ENCODE data around the gene SLC38A11. TPM values are rescaled to one million over a fixed set of nuclear protein-coding genes. Genes with fewer than 3 reads are reported as not detected.

SLC38A11 gene
- polyA plus RNA-seq, 3 donors = 0.07 TPM; not detected in 2

GRCh38 chr2:164935118-164936101 is 19.9 kb downstream of the SLC38A11 start:
- H3K4me3 Mint-ChIP-seq = no peak overlapping the region
- Histone ChIP-seq H2AFZ (ENCODE audit: insufficient read depth, low read depth, low read length, poor library complexity, severe bottlenecking) (no peak overlapping the region), H3K4me2 (replicated peaks; ENCODE audit: extremely low read depth, low read length, poor library complexity, severe bottlenecking) (no peak overlapping the region), H3K27ac (ENCODE audit: low read depth in 1 of 2, low read length in 2 of 2) (no peak overlapping the region), H3K9me3 (replicated peaks in 1 of 2; ENCODE audit: control insufficient read depth in 1 of 2, insufficient read depth in 1 of 2, low read length in 2 of 2) (no peaks in the 10 kb centered on the region), H3K9ac (ENCODE audit: insufficient read depth, low read length, poor library complexity, severe bottlenecking) (no peak overlapping the region), H4K20me1 (ENCODE audit: insufficient read depth, low read length) (no peaks in the 10 kb centered on the region), H3K4me1 (ENCODE audit: control insufficient read depth in 1 of 2, insufficient read depth in 2 of 2, low read length in 2 of 2) (peaks cover 5 to 8% of the 10 kb centered on the region in 2 donors), H3K79me2 (ENCODE audit: insufficient read depth, low read length) (no peaks in the 10 kb centered on the region), H3K4me3 (replicated peaks in 1 of 3; ENCODE audit: low read depth in 2 of 3, low read length in 3 of 3) (no peak overlapping the region), H3K27me3 (ENCODE audit: control insufficient read depth in 2 of 2, insufficient read depth in 2 of 2, low read length in 2 of 2) (no peaks in the 10 kb centered on the region), H3K36me3 (replicated peaks in 1 of 2; ENCODE audit: control insufficient read depth in 1 of 2, insufficient read depth in 2 of 2, low read length in 2 of 2) (no peaks in the 10 kb centered on the region)
- DNase-seq = no peak
- intact Hi-C loops (cut with micrococcal nuclease) = no loop called here
- H3K9me3 Mint-ChIP-seq = peaks cover 0 to 4% (median 3%) of the 10 kb centered on the region in 7 donors
- no peaks in the 10 kb centered on the region for H3K27me3 Mint-ChIP-seq (ENCODE audit: low read depth in 3 of 3)
- no peaks in the 10 kb centered on the region for H3K36me3 Mint-ChIP-seq
- peaks cover 9% of the 10 kb centered on the region for H3K4me1 Mint-ChIP-seq
- TF ChIP-seq CTCF (IDR thresholded peaks at IDR 0.05) = no peak
- peak overlapping the region in 1 of 7 donors; percentile 81 for H3K27ac Mint-ChIP-seq
- WGBS (ENCODE audit: insufficient coverage) = 88% methylated on average over 1 of the region's 5 CpGs

- H3K27me3 ChIP-seq (ENCODE audit: control insufficient read depth in 2 of 2, insufficient read depth in 2 of 2, low read length in 2 of 2) = no peaks in the 10 kb centered on the region
- intact Hi-C loops (cut with micrococcal nuclease) = no loop called here
- peaks cover 5 to 8% of the 10 kb centered on the region in 2 donors for H3K4me1 ChIP-seq (ENCODE audit: control insufficient read depth in 1 of 2, insufficient read depth in 2 of 2, low read length in 2 of 2)
- WGBS (ENCODE audit: insufficient coverage) = no CpG with 5 or more reads among the region's 5 CpGs
- TF ChIP-seq CTCF (IDR thresholded peaks at IDR 0.05) = no peak
- no peaks in the 10 kb centered on the region for H3K79me2 ChIP-seq (ENCODE audit: insufficient read depth, low read length)
- Mint-ChIP-seq H3K9me3 (peaks cover 3 to 11% (median 3%) of the 10 kb centered on the region in 7 donors), H3K27ac (no peak overlapping the region), H3K27me3 (ENCODE audit: low read depth in 3 of 3) (no peaks in the 10 kb centered on the region), H3K4me3 (no peak overlapping the region), H3K36me3 (no peaks in the 10 kb centered on the region), H3K4me1 (peaks cover 9% of the 10 kb centered on the region)
- H3K9me3 ChIP-seq (replicated peaks in 1 of 2; ENCODE audit: control insufficient read depth in 1 of 2, insufficient read depth in 1 of 2, low read length in 2 of 2) = no peaks in the 10 kb centered on the region
- H3K27ac ChIP-seq (ENCODE audit: low read depth in 1 of 2, low read length in 2 of 2) = no peak overlapping the region
- H2AFZ ChIP-seq (ENCODE audit: insufficient read depth, low read depth, low read length, poor library complexity, severe bottlenecking) = no peak overlapping the region
- H3K9ac ChIP-seq (ENCODE audit: insufficient read depth, low read length, poor library complexity, severe bottlenecking) = no peak overlapping the region
- H3K4me2 ChIP-seq (replicated peaks; ENCODE audit: extremely low read depth, low read length, poor library complexity, severe bottlenecking) = no peak overlapping the region
- no peaks in the 10 kb centered on the region for H4K20me1 ChIP-seq (ENCODE audit: insufficient read depth, low read length)
- H3K4me3 ChIP-seq (replicated peaks in 1 of 3; ENCODE audit: low read depth in 2 of 3, low read length in 3 of 3) = no peak overlapping the region
- no peaks in the 10 kb centered on the region for H3K36me3 ChIP-seq (replicated peaks in 1 of 2; ENCODE audit: control insufficient read depth in 1 of 2, insufficient read depth in 2 of 2, low read length in 2 of 2)
- DNase-seq = peak in 2 of 3 donors; percentile 4 to 9
Observed at GRCh38 chr2:164934401-164935117, 20.8 kb downstream of the SLC38A11 start.
